NOMO-1 treated with dmso at 0.1 percent for 144 hours (cell line): ENCODE measurements around the gene SKIC8.
A peak's percentile ranks its signal among the peaks of the same experiment; 100 is the strongest.

ENCODE experiments used
- DNase-seq: peaks from one replicate; lab custom pipeline; 2025; ENCODE audit not compliant: unreplicated experiment; lab: John Stamatoyannopoulos, UW

Gene SKIC8

GRCh38 chr15:78322243-78322642 lies 22.8 kb upstream of the SKIC8 start:
- DNase-seq = no peak

GRCh38 chr15:78321786-78322185 lies 22.4 kb upstream of the SKIC8 start:
- no peak for DNase-seq

- no peak for DNase-seq
Measured at GRCh38 chr15:78321041-78321570, 21.7 kb upstream of the SKIC8 start.

GRCh38 chr15:78320183-78320582 lies 20.8 kb upstream of the SKIC8 start:
- DNase-seq = no peak

- no peak for DNase-seq
Measured at GRCh38 chr15:78319588-78319987, 20.2 kb upstream of the SKIC8 start.

GRCh38 chr15:78317145-78317836 lies 17.9 kb upstream of the SKIC8 start:
- no peak for DNase-seq

- DNase-seq = no peak
Measured at GRCh38 chr15:78316283-78317083, 17.1 kb upstream of the SKIC8 start.

- peak; percentile 43 for DNase-seq
Measured at GRCh38 chr15:78315686-78316282, 16.4 kb upstream of the SKIC8 start.

GRCh38 chr15:78314181-78314581 lies 14.8 kb upstream of the SKIC8 start:
- no peak for DNase-seq

- no peak for DNase-seq
Measured at GRCh38 chr15:78313383-78313782, 14.0 kb upstream of the SKIC8 start.

GRCh38 chr15:78312957-78313356 lies 13.5 kb upstream of the SKIC8 start:
- no peak for DNase-seq

GRCh38 chr15:78312536-78312935 lies 13.1 kb upstream of the SKIC8 start:
- no peak for DNase-seq

GRCh38 chr15:78311292-78311691 lies 11.9 kb upstream of the SKIC8 start:
- DNase-seq = no peak

- DNase-seq = peak; percentile 51
Measured at GRCh38 chr15:78308422-78309032, 9.1 kb upstream of the SKIC8 start.

- DNase-seq = no peak
Measured at GRCh38 chr15:78307976-78308375, 8.6 kb upstream of the SKIC8 start.

GRCh38 chr15:78306176-78306774 lies 6.9 kb upstream of the SKIC8 start:
- DNase-seq = no peak

- DNase-seq = no peak
Measured at GRCh38 chr15:78304216-78305066, 5.0 kb upstream of the SKIC8 start.

- DNase-seq = no peak
Measured at GRCh38 chr15:78302579-78303312, 3.3 kb upstream of the SKIC8 start.

- peak; percentile 76 for DNase-seq
Measured at GRCh38 chr15:78301828-78302227, 2.4 kb upstream of the SKIC8 start.
